Erythroblast (primary cell): ENCODE data around the gene ARHGAP8.

Experiments used
- GATA1 ChIP-seq: IDR thresholded peaks from 2 replicates; pipeline ENCODE4 v1.6.1; 2011; ENCODE audit warnings: low read depth, mild to moderate bottlenecking, control low read depth, low read length, moderate library complexity
- POLR2A ChIP-seq: IDR thresholded peaks from 2 replicates; pipeline ENCODE4 v1.6.1; 2011; ENCODE audit warnings: mild to moderate bottlenecking, low read length

- TF ChIP-seq POLR2A (no peak), GATA1 (no peak)
Measured at GRCh38 chr22:44813416-44813815, 61.0 kb downstream of the ARHGAP8 start.
